ENCODE data around the gene LRTM1.

LRTM1 gene

DNA sequence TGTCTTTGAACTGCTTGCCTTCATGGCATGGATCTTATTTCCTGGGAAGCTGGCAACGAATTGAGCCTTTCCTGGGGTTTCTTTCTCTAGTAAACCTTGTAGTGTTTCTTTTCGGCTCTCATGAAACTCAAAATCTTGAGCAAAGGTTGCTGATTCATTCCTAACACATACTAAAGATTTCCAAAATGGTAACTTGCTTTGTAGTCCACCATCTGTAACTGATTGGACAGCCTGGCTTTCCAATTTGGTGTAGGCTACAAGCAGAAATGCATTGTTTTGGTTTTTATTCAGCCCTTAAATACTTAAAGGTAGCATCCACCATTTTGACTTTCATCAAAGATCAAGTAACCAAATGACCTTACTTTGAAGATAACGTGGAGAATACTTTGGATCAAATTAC is 38.1 kb downstream of the LRTM1 start:
- no peak for DNase-seq

DNA sequence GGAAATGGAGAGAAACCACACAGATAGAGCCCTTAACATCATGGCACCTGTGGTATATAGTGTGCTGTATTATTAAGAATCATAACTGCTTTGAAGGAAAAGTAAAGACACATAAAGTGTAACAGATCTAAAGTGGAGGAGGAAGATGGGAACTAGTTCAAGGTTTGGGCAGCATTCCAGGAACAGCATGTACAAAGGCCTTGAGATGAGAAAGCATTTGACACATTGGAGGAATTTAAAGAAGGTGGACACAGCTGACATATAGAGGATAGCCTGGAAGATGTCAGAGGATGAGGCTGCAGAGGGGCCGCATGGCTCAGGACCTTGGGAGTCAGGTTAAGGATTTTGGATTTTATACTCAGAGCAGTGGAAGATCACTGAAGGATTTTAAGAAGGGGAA is 39.0 kb downstream of the LRTM1 start:
- DNase-seq = no peak

DNA sequence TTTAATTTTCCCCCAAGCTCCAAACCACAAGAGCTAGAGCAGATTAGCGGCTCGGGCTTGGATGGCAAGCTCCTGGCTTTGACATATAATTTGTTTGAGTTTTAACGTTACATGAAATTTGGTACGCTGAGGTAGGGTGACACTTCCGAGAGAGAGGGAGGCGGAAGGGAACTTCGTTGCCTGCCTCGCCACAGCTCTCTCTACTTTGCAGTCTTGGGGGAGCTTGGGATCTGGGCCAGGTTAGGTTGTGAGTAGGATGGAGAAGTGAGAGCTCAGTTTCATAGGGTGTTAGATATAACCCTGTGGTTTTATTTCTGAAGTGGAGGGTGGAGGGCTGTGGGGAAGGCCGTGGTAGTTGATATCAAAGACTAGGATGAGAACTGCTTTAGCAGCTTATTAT is 39.7 kb downstream of the LRTM1 start:
- no peak for DNase-seq

DNA sequence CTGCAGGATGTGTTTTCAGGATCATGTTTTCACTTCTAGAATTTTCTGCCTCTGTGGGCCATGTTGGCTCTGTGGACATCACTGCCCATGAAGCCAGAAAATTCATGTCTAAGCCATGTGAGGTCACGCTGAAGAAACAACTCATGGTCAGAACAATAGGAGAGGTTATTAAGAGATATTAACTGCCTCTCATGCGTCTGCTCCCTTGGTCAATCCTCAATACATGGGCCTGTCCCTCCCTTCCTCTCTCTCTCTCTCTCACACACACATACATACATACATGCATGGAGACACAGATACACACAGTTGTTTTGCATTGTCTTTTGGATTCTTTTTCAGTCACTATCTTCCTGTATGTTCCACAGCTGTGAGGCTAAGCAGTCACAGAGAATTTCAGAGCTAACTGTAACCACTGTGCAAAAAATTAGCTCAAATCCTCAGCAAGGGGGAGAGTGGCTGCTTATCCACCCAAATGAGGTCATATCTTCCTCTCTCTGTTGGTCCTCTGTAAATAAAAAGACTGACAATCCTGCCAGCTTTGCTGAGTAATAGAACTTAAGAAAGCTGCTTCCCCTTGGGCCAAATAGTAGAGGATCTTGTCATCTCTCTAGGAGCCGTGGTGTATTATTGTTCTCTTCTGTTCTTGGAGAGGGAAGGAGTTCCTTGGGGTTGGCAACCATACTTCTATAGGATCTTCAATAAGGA is 45.6 kb downstream of the LRTM1 start:
- no peak for DNase-seq

DNA sequence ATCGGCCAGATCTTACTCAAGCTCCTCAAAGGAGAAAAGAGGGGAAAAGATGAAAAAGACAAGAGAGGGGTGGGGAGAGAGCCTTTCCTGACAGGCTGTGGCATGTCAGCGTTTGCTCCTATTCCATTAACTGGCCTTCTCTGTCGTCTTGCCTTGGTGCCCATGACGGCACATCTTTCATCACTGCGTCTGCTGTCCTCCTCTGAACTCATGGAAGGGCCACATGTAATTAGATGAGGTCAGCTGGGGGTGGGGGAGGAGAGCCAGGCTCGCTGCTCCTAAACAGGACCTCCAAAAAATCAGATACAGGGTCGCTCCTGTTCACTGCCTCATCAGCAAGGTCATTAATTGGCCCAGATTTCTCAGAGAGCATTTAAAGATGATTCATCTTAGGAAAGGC is 49.7 kb downstream of the LRTM1 start:
- DNase-seq = no peak

DNA sequence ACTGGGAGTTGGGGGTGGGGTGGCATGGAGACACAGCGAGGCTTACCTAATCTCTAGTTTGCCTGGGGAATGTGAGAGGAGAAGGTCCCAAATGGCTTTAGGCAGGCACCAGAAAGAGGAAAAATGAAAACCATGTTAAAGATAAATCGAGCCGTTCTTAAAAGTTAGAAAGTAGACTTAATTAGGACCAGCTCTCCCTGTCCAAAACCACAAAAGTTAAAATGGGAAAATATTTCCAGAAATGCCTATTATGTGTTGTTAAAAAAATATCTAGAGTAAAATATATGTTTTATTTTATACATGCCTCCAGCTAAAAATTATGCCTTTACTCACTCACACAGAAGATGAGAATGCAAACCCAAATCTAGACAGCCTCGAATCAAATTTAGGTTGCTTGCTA is 50.1 kb downstream of the LRTM1 start:
- DNase-seq = no peak

DNA sequence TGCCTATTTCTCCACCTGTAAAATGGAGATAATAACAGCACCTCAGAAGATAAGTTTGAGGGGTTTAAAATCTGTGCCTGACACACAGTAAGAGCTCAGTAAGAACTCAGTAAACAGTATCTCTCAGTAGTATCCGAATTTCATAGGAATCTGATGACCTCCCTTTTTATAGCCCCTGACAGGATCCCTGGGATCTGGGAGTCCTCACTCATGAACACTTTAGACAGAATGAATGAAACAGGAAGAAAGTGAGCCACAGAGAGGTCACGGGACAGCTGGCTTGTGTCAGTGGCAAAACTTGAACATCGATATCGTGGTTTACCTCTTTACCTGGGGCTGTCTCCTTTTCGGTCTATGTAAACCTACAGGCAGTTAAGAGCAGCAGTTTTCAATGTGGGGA is 51.2 kb downstream of the LRTM1 start:
- DNase-seq = no peak

DNA sequence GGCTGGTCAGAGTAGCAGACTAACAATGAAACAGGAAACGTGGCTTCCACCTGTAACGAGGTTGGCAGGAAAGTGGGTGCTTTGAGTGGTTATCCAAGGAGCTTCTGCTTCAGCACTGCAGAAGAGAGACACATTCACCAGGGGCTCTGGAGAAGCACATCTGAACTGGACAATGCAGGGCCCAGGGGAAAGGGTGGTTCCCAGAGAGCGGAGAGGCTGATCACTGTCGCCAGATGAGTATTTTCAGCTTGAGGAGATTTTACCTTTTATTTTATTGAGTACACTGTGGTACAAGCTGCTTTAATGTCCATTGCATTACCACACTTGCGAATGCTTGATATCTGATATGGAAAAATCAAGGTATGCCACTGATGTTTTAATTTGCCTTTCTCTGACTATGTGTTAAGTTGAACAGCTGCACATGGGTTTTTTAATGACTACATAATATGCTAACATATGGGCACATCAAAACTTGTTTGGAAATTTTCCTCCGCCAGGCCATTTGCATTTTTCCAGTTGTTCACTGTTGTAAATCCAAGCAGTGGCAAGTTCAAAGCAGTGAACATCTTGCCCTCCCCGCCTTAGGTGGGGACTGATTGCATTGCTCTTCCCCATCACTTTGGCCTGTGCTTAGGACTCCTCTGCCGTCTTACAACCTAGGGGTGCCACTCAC is 52.1 kb downstream of the LRTM1 start:
- no peak for DNase-seq

DNA sequence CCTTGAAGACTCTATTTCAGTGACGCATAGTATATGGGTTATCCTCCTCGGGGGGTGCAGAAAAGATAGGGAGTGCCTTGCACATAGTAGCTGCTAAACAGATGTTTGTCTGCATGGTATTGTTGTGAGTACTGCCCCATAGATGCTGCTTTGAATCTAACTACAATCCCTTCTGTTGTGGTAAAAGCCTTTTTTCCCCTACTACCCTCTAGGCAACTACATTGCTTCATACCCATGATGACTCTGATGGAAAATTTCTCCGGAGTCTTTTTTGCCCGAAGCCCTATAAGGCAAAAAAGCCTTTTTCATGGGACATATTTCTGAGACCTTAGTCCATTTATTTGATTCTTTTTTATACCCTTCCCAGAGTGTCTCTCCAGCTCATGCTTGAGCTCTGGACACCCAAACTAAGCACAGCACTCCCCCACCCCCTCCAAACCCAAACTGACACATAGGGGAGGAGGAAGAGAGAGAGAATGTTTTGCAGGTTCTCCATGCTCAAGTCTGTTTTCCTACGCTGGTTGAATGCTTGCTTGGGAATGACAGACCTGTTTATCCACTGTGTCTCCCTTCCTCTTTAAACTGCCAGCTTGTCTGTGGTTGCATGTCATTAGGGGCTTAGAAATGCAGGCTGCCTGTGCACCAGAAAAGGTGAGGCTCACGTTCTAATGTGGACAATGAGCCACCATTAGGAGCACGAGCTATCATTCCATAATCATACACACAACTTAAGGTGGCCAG is 52.9 kb downstream of the LRTM1 start:
- no peak for DNase-seq

DNA sequence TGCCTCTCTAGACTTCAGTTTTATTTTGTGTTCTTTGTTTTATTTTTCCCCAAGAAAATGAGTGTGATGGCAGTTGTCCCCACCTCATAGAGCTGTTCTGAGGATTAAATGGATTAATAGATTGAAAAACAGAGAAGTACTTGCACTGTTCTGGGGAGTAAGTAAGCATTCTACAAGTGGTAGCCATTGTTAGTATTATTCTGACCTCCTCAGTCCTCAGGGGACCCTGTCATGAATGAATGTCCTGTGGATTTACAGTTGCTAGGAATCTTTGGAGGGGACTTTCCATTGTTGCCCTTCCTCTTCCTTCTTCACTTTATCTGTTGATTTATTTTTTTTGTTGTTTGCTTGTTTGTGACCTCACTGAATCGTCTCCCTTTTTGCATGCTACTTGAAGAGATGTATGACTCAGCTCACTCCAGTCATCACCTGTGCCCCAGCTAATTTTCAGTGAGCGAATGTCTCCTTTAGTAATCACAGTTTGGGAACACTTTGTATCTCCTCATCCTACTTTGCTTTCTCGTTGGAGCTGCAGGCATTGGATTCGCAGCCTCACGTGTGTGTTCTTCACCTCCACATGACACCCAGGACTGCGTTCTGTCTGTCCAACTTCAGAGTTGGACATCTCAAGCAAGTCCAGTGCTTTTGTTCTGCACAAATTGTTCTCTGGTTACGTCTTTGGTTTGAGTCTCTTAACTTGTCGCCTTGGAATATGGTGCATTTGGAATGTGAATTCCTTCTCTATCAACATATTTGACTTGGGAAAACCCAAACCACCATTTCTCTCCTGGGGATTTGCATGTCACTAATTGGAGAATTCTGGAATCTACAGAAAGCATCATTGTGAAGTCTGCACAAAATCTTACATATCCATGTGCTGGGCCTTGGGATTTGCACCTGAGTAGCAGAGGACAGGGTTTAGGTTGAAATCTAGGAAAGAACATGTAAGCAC is 54.5 kb downstream of the LRTM1 start:
- DNase-seq = no peak

DNA sequence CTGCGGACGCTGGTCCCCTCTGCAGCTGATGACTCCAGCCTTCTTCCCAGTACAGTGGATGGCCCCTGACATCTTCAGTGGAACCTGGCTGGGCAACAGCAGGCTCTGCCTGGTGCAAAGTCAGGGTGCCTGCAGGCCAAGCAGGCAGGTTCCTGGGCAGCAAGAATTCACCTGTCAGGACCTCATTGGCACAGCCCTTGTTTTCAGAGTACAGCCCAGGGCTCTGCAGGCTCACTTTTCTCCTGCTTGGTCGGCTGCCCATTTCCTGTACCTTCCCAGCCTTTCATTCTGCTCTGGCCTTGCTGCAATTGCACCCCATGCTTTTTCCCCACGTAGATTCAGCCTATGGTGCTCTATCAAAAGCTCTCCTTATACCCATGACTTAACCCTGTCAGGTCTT is 56.0 kb downstream of the LRTM1 start:
- DNase-seq = no peak

DNA sequence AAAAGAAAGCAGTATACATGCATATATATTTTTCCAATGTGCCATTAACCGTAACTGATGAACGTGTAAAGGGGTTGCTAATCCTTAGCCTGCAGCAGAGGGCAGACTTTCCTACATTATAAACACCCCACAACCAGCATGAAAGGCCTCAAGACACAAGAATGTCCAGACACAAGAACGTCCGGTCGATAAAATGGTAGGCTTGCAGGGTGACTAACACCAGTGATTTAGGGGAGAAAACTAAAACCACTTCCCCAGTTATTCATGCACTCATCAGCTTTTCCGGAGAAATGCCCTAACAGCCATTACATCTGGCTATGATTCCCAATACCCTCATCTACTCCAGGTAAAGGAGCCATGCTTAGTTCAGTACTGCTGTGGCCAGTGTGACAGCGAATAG is 57.4 kb downstream of the LRTM1 start:
- DNase-seq = no peak
